Measurements from ENCODE around the gene BMPR1B. TPM values are rescaled to one million over a fixed set of nuclear protein-coding genes. Genes with fewer than 3 reads are reported as not detected.

BMPR1B gene
- total RNA-seq, 1 donor from 2014 or later = 5.3 TPM

DNA sequence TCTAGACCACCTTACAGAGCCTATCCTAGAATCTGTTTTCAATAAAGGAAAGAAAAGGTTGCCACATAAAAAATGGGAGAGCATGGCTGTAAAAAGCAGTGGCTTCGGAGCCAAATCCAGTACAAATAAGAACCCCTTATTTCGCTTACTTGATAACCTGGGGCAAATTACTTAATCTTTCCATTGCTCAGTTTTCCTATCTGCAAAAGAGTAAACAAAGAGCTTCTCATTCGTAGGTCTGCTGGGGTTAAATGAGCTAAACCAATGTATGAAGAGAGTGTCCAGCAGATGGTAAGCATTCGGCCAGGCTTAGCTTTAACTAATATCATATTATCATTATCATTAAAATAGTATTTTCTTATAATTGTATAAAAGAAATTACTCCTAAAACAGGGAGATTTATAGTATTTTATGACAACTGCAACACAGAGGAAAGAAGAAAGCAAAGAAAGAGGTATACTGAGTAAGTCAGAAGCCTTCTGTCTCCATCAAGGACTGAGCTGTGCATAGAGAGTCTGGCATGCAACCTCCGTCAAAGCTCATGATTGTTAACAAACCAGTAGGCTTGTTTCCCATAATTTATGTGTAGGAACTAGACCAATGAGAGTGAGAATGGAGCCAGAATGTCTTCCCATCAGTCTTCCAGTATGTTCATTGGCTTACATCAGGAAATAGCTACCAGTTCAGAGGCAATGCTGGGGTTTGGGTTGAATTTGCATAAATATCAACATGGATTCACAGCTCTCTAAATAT, 426.1 kb downstream of the BMPR1B start:
- no peak for DNase-seq (ENCODE audit: low spot score)

DNA sequence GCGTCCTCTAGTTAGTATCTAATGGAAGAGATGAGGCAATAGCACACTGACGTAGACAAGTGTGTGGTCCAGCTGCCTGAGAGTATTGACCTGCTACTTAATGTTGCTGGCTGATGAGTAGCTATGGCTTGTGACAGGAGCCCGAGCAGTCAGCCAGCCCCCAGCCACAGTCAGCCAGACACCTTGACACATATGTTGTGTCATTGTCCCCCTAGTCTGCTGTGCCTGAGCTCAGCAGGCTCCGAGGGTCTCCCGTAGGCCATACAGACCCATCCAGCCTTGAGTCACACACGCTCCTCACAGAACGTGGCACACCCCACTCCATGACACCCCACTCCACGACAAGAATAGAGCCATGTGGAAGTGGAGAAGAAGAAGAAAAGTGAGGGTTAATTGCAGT, 428.9 kb downstream of the BMPR1B start:
- DNase-seq (ENCODE audit: low spot score) = no peak

DNA sequence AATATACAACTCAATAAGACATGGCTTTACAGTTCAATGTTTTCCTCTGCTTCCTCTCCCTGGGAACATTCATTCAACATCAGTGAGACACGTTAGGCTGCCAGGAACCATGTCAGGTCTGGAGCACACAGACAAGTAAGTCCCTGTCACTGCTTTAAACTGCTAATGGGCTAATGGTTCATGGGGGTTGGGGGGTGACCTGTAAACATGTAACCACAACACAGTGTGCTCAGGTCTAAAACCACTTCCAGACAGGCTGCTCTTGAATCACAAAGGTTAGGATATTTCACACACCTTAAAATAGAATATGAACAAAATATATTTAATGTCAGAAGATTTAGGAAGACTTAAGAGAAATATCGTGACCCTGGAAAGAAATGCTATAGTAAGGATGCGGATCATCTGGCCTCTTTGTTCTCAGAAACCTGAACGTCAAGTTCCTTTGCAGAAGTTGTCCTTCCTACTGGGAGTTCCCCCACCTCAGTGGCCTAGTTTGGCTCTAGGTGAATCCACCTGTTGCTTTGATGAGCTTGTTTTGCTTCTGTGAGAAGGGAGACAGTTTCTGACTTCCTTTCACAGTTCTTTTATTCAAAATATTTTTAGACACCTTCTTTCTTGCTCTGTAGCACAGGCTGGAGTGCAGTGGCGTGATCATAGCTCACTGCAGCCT, 431.1 kb downstream of the BMPR1B start:
- DNase-seq (ENCODE audit: low spot score) = no peak

DNA sequence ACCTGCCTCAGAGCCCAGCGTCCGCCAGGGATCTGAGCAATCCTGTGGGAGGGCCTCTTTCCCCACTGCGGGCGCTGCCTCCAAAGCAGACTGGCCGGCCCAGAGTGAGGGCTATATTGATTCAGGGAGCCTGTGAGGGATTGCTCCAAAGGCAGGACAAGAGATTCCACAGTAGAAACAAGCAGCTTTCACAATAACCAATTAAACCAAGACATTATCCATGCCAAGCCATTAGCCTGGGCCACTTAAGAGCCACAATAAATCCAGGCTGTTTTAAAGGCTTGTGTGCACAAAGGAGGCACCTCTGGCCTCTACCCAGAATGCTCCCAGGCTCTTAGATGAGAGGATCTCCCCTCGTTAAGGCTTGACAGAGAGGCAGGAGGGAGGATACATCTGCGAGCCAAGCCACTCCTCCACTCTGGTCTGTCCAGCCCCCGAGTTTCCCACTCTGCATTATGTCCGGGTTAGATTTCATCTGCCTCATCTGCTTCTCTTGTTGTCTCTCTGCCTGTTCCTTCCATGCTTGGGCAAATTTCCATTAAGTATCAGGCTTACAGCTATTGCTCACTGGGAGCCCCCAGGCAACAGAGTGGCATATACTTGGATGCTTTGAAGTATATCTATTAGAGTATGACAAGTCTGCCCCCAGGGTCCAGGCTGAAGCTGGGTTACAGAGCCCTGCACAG, 433.1 kb downstream of the BMPR1B start:
- no peak for DNase-seq (ENCODE audit: low spot score)

DNA sequence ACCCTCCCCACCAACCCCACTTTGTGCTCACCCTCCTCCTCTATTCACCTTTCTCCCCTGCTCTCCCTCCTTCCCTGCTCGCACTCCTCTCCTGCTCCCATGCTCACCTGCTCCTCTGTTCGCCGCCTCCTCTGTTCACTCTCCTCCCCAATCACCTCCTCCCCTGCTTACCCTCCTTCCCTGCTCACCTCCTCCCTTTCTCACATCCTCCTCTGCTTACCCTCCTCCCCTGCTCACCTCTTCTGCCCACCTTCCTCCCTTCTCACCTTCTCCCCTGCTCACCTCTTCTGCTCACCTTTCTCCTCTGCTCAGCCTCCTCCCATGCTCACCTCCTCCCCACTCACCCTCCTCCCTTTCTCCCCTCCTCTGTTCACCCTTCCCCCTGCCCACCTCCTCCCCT, 433.8 kb downstream of the BMPR1B start:
- DNase-seq (ENCODE audit: low spot score) = no peak

DNA sequence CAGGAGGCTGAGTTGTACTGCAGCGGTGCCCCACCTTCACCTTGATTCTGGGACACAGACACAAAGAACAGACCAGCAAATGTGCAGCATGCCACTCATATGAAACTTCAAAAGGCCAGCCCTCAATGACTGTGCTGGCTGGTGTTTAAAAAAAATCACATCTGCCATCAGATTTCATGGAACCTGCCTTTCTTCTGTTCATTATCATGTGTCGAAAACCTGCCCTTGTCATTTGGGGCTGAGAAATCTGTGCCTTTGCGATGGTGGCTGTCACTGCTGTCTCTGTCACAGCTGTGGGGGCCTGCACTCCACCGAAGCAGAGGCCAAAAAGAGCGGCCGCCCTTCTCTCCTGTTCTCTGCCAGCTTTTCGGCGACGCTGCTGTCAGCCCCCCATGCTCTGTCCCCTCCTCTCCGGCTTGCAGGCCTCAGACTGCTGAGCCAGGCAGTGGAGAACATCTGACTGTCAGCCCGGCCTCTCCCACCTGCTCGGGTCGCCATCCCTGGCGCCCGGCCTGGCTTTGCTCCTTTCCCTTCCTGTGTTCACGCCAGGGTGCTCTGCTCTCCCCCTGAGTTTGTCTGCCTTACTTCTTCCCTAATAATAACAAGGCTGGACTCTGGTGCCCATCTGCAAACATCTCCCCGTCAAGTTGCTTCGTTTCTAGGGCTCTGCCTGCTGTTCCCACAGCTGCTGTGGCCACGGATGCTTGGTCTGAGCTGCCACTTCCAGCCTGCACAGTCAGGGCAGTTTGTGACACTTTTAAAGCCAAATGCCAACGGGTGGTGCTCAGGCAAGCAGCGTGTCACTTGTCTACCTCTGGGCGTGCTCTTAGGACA, 435.9 kb downstream of the BMPR1B start:
- no peak for DNase-seq (ENCODE audit: low spot score)

DNA sequence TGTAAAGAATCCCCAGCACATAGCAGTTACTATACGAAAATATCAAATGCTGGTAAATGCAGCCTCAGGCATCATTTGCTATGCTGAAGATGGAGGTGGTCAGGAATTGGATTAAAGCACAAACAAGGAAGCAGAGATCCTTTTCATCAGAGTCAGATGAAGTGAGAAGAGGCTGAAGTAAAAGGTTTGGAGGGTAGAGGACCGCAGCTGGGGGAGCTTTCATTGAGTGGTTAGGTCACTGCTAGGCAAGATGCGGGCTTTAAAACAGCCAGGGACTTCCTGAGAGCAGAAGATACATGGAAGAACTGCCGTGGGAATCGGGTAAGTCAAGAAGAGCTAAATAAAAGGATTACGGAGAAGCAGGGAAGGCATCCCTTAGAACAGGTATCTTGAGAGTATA, 439.6 kb downstream of the BMPR1B start:
- no peak for DNase-seq (ENCODE audit: low spot score)

DNA sequence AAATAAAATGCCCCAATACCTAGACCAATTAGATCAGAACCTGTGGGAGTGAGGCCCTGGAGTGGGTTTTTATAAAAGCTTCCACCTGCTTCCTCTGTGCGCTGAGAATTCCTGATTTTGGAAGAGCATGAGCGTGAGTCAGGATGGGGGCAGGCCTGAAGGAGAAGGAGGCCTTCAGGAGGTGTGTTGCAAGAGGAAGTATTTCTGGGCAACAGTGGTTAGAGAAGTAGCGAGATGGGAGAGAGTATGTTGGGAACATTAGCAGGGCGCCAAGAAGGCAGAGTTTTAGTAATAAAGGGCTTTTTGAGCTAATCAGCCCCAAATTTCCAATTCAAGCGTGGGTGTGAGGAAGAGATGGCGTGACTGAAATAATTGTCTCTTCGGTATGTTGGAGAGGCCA, 441.2 kb downstream of the BMPR1B start:
- DNase-seq (ENCODE audit: low spot score) = no peak

DNA sequence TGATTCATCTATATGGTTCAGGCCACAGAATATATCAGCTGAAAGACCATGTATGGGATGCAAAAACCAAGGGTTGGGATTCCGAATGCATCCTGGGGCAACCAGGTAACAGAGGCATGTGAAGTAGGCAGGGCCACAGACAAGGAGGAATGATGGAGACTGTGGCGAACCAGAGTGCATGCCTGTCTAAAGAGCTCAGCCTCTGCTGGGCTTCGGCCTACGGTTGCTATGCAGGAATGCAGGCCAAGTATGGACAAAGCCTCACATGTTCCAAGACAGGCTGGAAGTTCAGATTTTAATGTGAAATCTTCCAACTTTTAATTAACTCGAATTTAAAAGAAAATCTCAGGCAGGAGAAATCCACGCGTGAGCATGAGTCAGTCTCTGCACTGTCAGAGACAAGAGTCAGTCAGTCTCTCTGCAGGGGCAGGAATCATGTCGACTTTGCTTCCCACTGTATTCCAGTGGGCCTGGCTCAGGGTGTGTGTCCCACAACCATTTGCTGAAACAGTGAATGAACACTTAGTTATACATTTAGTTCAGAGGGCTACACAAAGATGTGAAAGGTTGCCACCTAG, 446.6 kb downstream of the BMPR1B start:
- DNase-seq (ENCODE audit: low spot score) = no peak

DNA sequence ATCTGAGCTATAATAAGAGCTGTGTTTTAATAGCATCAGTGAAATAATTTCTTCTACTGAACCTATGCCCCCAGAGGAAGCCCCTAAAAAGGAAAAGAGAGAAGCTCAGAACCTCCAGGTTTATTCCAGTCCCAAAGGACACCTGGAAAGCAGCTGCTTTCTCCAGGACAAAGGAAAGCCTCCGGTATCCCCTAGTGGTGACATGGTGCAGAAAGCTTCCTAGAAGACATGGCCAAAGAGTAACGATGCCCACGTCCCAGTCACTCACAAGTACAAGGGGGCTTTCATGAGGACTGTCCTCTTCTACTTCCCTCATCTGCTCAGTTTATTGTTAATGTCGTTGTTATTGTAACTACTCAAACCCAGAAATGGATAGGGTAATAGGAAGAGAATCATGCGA, 447.1 kb downstream of the BMPR1B start:
- DNase-seq (ENCODE audit: low spot score) = no peak
